Germinal center (tissue), 1 donor: ENCODE data around the gene IL19.
"Not testable (repeated sequence)": the region's sequence is repeated elsewhere in the genome, so short reads cannot be mapped to it uniquely, and the experiment has no call there.

Source experiments
- DNase-seq: peaks from one replicate; pipeline ENCODE4 v3.0.0; 2012; ENCODE audit warnings: mixed read lengths, low spot score

Gene IL19

DNA sequence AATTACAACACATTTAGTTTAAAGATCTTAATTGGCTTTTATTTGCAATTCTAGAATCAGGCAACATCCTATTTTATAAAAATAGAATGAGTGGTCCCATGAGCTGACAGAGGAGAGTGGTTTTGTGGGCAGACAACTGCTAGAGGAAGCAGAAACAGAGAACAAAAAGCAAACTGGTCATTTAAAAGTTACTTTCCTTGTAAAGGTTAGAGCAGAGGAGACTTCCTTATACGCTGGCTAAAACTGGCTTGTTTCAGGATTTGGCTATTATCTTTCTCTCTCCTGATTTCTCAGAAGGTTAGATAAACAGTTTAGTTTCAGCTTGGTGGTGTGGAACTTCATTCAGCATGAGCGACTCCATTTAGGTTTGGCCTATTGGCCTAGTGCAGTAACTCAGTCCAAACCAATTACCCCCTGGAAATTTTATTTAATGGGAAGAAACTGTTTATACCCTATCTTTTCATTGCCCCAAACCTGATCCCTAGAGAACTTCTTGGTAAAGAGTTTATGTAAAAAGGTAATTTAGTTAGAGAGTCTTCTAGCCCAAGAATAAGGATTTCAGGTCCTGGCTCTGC, 62.6 kb downstream of the IL19 start:
- DNase-seq: no peak

DNA sequence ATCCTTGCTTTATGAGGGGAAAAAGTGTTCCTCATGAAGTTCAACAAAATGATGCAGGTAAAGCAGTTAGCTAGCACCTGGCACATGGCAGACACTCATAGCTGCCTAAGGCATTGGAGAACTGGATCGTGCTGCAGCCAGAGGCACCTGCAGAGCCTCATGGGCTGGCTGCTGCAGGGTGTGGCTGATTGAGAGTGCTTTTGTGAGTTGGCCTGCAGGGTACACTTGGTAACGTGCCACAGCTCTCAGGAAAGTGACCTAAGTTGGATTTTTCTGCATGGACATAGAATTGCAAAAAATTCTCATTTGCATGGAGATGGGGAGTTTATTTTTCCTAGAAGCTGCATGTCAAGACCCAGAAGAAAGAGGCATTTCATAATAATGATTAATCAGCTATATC, 63.2 kb downstream of the IL19 start:
- no peak for DNase-seq

DNA sequence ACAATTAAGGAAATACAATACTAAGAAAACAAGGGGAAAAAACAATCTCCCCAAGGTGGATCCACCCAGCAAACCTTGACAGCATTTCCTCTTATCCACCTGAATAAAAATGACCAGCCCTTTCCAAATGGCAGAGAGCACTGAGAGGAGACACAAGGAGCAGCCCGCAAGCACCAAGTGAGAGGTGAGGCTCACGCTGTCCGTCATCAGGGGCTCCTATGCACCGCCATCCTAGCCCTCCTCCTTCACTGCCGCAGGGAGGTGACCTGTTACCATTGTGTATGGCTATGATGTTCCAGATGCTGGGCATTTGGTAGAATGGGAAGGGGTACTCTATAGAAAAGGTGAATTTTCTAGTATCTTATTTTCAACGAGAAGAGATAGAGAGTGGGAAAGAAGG, 63.6 kb downstream of the IL19 start:
- no peak for DNase-seq

DNA sequence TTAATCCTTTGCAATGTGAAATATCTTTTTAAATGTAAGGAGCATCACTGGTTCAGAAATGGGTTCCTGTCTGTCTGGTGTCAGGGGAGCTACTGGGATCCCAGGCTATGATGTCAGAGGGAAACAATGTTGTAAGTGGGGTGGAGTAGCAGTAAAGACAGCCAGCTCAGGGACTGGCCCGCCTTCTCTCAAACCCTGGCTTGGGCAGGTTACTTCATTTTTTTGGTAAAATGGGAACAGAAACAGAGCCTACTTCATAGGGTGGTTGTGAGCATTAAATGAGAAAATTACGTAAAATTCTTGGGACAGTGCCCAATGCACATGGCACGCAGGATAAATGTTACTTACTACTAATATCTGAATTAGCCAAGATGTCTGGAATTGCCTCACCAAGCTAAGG, 64.1 kb downstream of the IL19 start:
- DNase-seq: no peak

DNA sequence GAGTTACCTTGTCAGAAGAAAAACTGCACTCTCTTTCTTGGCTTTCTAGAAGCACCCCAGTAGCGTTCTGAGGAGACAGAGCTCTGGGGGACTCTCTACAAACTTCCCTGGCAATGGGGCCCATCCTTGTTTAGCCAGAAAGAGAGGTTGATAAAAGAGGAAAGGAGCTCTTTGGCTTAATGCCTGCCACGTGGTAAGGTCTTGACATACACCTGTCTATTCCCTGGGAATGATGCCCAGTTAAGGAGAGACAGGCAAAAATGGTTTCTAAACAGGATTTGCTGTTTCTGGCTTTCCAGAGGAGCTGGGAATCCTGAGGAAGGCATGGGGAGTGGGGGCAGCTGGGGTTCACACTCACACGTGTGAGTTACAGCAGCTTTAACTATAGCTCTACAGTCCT, 64.6 kb downstream of the IL19 start:
- DNase-seq: no peak

DNA sequence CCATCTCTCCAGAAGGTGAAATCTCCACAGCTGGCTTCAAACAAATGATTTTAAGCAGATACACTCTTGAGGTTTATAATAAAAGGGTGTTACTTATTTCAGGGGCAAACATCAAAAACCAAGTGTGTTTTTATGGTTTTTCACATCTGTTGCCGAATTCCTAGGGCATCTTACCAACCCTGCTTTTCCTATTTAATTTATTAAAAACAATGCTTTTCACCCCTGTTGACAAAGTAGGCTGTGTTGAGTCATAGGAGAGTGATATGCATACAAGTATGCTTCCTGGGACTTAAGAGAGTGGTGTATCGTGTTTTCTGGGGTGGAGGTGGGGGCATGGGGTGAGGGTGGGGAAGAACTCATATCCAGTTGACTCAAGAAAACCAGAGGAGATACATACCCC, 65.5 kb downstream of the IL19 start:
- DNase-seq: no peak

DNA sequence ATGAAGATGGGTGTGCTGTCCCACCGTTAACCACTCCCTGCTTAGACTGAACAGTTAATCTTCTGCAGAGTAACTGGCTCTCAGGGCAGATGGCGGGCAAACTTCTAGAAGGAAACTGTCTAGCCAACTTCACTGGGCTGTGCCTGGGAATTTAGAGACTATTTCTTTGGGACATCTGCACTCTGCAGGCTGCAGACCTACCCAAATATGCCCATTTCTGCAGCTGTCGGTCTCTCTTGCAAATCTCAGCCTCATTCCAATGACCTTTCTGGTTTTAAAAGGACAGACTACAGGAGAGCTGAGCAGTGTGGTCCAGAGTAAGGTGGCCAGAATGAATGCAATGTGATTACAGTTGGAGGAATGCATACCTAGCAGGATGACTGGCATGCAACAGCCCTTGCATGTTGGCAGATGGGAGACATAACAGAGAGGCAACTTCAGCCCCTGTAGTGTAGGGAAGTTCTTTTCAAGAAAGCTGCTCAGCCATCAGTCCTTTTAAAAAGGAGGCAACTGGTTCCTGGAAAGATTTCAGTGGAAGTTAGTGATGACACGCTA, 68.5 kb downstream of the IL19 start:
- no peak for DNase-seq

DNA sequence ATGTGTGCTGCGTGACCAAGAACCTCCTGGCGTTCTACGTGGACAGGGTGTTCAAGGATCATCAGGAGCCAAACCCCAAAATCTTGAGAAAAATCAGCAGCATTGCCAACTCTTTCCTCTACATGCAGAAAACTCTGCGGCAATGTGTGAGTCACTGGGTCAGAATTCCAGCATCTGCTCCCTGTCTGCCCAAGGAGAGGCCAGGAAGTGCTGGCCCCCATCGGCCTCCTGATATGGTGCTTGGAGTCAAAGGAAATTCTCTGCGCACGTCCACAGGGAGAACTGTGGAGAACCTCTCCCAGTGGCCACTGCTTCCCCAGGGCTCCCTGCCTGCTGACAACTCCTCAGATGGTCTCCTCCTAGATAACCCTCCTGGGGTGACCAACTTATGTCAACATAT, 69.3 kb downstream of the IL19 start:
- no peak for DNase-seq

DNA sequence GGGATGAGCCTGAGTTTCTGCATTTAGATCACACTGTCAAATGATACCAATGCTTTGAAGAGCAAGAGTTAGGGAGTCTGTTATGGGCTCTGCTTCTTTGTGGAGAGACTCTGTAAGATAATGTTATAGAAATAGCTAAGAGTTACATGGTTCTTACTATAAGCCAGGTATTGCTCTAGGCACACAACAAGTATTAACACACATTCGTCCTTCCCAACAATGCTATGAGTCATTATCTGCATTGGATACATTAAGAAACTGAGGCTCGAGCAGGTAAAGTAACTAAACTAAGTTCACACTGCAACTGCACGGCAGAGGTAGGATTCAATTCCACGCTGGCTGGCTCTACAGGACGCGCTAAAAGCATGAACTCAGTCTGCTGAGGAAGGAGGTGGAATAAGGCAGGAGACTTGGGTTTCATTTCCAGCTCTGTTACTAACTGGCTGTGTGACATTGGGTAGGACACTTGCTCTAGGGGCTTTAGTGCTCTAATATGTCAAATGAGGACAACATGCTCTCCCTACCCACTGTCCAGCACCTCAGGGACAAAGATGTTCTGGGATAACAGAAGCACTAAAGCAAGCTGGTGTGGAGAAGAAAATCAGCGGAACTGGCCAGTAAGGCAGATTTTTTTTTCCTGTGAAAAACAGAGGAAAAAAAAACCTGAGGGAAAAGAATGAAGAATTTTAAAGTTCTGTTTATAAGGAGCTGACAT, 71.2 kb downstream of the IL19 start:
- no peak for DNase-seq

DNA sequence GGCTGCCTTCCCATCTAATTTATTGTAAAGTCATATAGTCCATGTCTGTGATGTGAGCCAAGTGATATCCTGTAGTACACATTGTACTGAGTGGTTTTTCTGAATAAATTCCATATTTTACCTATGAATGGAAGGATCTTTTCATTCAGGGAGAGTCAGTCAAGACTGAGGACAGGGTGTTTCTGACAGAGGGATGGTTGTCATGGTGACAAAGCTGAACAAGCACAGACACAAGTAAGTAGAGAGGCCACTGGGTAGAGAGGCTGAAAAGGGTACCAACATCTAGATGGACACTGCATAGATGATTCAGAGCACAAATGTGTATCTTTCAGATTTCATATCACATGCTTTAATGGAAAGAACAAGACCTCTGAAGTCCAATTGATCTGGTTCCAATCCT, 72.3 kb downstream of the IL19 start:
- DNase-seq: no peak

DNA sequence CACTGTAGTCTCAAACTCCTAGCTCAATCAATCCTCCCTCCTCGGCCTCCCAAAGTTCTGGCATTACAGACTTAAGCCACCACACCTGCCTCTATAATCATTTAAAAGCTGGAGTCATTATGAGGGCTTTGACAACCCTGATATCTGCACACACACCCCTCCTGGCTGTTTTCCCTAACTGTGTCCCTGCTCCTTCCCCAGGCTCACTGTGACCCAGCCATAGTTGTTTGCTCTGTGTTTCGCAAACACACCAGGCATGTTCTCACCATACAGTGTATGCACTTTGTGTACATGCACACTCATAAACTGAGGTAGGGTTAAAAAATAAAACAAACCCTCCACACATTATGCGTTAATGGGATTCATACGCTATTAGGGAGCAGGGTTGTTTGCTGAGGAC, 73.1 kb downstream of the IL19 start:
- DNase-seq: no peak

DNA sequence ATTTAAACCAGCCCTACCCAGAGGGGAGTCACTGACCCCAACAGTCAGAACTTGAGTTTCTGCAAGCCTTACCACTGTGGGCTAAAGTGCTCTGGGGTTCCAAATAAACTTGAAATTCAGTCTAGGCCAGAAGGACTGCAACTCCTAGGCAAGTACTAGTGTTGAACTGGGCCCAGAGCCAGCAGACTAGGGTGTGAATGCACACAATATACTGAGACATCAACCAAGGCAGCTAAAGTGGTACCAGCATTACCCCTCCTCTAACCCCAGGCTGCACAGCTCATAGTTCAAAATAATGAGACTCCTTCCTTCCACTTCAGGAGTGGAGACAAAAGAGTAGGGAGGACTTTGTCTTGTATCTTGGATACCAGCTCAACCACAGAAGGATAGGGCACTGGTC, 75.9 kb downstream of the IL19 start:
- DNase-seq: no peak

DNA sequence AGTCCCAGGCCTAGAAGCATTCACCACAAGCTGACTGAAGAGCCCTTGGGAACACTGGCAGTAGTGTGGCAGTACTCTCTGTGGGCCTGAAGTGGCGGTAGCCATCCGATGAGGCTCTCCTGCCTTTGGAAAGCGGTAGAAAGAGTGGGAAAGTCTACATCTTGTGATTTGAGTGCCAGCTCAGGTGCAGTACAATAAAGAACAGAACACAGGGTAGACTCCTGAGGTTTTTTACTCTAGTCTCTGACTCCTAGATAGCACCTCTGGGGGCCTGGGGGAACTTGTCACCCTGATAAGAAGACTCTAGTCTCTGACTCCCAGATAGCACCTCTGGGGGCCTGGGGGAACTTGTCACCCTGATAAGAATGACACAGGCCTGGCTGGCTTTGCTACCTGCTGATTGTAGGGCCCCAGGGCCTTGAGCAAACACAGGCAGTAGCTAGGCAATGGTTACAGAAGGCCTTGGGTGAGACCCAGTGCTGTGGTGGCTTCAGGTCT, 76.8 kb downstream of the IL19 start:
- no peak for DNase-seq

DNA sequence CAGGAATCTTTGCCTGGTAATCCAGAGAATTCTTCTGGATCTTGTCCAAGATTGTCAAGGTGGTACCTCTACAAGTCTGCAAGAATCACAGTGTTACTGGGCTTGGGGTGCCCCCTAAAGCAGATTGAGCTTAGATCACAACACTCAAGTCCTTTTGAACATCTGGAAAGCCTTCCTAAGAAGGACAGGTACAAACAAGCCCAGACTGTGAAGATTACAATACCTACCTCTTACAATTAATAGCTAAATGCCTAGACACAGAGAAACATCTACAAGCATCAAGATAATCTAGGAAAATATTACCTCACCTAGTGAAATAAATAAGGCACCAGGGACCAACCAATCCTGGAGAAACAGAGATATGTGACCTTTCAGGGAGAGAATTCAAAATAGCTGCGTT, 77.4 kb downstream of the IL19 start:
- DNase-seq: no peak

DNA sequence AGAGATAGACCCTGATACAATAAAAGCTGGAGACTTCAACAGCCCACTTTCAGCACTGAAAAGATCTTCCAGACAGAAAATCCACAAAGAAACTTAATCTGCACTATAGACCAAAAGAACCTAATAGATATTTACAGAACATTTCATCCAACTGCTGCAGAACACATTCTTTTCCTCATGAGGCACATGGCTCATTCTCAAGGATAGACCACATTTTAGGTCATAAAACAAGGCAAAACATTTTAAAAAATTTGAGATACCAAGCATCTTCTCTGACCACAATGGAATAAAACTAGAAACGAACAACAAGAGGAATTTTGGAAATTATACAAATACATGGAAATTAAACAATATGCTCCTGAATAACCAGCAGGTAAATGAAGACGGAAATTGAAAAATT, 79.8 kb downstream of the IL19 start:
- DNase-seq: no peak

DNA sequence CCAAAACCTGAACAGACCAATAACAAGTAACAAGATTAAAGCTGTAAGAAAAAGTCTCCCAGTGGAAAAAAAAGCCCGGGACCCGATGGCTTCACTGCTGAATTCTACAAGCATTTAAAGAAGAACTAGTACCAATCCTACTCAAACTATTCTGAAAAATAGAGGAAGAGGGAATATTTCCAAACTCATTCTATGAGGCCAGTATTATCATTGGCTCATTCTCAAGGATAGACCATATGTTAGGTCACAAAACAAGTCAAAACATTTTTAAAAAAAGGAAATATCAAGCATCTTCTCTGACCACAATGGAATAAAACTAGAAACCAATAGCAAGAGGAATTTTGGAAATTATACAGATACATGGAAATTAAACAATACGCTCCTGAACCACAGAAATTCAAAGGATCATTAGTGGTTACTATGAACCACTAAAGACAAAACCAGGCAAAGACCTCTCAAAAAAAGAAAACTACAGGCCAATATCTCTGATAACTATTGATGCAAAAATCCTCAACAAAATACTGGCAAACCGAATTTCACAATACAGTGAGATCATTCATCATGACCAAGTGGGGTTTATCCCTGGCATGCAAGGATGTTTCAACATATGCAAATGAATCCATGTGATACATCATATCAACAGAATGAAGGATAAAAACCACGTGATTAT, 80.9 kb downstream of the IL19 start:
- DNase-seq: no peak

DNA sequence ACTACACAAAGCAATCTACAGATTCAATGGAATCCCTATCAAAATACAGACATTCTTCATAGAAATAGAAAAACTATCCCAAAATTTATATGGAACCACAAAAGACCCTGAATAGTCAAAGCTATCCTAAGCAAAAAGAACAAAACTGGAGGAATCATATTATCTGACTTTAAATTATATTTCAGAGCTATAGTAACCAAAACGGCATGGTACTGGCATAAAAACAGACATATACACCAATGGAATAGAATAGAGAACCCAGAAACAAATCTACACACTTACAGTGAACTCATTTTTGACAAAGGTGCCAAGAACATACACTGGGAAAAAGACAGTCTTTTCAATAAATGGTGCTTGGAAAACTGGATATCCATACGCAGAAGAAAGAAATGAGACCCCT, 82.1 kb downstream of the IL19 start:
- not testable (repeated sequence) for DNase-seq

DNA sequence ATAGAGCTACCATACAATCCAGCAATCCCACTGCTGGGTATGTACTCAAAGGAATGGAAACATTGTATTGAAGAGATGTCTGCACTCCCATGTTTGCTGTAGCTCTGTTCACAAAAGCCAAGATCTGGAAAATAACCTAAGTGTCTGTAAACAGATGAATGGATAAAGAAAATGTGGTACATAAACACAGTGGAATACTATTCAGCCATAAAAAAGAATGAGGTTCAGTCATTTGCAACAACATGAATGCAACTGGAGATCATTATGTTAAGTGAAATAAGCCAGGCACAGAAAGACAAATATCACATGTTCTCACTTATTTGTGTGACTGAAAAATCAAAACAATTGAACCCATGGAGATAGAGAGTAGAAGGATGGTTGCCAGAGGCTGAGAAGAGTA, 83.1 kb downstream of the IL19 start:
- DNase-seq: not testable (repeated sequence)

DNA sequence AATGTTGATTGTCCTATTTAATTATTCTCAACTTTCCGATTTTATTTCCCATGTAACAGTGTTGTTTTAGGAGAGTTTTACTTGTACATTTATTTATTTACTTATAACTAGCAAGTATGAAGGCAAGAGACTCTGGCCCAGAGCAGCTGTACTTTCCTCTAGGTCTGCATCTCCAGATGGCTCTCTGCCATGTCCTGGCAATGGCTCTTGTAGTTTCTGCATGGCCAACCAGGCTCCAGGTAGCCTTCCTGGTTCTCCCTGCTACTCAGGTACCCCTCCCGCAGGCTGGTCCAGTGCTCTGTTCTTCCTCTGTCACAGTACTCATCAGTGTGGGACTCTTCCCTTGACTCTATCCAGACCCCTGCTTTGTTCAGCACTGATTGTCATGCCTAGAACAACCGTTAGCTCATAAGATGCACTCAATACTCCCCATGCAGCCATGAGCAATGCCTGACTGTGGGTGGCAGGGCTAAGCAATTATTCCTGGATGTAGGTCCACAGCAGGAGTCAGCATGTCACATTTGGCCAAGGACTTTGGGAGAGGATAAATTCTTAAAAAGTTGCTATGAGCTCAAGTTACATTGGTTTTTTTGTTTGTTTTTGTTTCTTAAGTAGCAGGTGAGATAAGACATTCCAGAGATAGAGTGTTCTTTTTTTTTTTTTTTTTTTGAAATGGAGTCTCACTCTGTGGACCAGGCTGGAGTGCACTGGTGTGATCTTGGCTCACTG, 84.0 kb downstream of the IL19 start:
- no peak for DNase-seq

DNA sequence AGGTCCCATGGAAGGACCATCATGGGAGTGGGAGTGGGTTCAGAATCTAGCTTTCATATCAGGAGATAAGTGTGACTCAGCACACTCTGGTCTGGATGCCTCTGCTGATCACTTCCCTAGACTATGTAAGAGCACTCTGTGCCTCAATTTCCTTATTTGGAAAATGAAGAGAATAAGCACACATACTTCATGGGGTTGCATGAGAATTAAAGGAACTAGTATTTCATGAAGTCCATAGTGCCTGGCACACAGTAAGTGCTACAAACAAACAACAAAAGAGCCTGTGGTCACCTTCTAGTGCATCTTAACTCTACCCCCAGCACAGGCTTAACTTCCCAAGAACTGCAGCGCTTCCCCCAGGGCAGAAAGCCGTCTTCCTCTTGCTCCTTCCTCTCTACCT, 85.3 kb downstream of the IL19 start:
- DNase-seq: no peak

DNA sequence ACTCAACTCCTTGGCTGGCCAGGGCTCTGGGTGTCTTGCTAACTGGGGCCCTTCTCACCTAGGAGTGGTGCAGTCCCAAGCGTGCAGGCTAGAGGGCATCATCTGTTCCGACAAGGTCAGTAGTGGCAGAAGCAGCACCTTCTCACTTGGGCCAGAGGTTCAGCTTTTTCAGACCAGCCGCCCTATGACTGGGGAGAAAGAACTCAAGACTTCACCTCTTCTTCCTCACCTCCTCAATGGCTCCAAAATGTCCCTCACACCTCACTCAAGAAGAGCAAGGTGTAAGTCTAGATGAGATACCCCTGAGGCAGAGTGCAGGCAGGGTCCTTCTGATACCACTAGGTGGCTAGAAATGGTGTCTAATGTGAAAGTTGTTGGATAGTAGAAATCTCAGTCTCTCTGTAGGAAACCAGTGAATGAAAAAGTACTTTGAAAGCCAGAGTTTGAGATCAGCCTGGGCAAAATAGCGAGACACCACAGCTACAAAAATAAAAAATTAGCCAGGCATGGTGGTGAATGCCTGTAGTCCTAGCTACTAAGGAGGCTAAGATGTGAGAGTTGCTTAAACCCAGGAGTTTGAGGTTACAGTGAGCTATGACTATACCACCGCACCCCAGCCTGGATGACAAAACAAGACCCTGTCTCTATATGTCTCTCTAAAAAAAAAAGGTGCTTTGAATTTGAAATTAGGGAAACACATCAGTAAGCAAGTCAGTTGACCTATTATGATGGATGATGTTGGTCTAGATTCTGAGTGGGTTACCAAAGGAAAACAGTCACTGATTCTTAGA, 86.3 kb downstream of the IL19 start:
- peak; percentile 42 for DNase-seq

DNA sequence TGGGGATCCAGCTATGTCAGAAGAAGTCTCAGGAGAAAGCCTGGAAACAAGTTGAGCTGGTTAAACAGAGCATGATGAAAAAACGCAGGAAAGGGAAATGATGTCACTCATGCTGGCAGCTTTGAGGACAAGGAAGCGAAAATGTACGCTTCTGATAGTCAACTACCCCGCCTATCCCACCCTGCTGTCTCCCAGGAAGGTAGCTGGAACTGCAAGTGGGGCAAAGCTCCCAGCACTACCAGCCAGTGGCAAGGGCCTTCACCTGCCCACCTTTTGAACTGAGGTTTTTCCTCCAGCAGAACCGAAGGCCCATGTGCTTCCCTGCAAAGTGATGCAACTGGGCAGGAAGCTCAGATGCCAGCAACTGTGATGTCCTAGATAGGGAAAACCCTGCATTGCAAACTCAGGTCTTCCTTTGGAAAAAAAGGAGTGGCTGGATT, 88.5 kb downstream of the IL19 start:
- no peak for DNase-seq
